ENCODE data around the gene CDK5RAP2. TPM values are rescaled to one million over a fixed set of nuclear protein-coding genes. Genes with fewer than 3 reads are reported as not detected.
"Not testable (repeated sequence)": the region's sequence is repeated elsewhere in the genome, so short reads cannot be mapped to it uniquely, and the experiment has no call there.

The CDK5RAP2 gene
- total and polyA plus RNA-seq, 2 experiments from 2014 or later: 23.9 to 30.9 TPM

GRCh38 chr9:120532475-120532874 is 47.5 kb downstream of the CDK5RAP2 start:
- Histone ChIP-seq H3K9me3 (ENCODE audit: low read depth) (no peaks in the 10 kb centered on the region), H3K27ac (peak overlapping the region; percentile 72), H2AFZ (no peak overlapping the region), H3K9me2 (replicated peaks; ENCODE audit: insufficient read depth) (no peaks in the 10 kb centered on the region), H3K27me3 (no peaks in the 10 kb centered on the region), H3K4me2 (no peak overlapping the region), H4K20me1 (ENCODE audit: insufficient read depth, poor library complexity, severe bottlenecking) (no peaks in the 10 kb centered on the region), H3K79me2 (no peaks in the 10 kb centered on the region), H3K4me1 (ENCODE audit: insufficient read depth) (peaks cover 10% of the 10 kb centered on the region), H3K4me3 (no peak overlapping the region), H3K36me3 (replicated peaks; ENCODE audit: insufficient read depth, low read depth) (no peaks in the 10 kb centered on the region)
- TF ChIP-seq CTCF (IDR thresholded peaks at IDR 0.05; ENCODE audit: poor library complexity): no peak
- no peak for TF ChIP-seq EZH2phosphoT487 (IDR thresholded peaks at IDR 0.05; ENCODE audit: low read depth, severe bottlenecking, unreplicated experiment)
- no peak for TF ChIP-seq EZH2 (IDR thresholded peaks at IDR 0.05; ENCODE audit: borderline replicate concordance)
- 88% methylated on average over 6 of the region's 6 CpGs for WGBS (ENCODE audit: low lambda C conversion rate, missing lambda C conversion rate)
- DNase-seq (ENCODE audit: low spot score): peak; percentile 59

GRCh38 chr9:120531683-120532300 is 48.2 kb downstream of the CDK5RAP2 start:
- Histone ChIP-seq H2AFZ (no peak overlapping the region), H3K4me1 (ENCODE audit: insufficient read depth) (peaks cover 10% of the 10 kb centered on the region), H3K79me2 (no peaks in the 10 kb centered on the region), H3K9me3 (ENCODE audit: low read depth) (no peaks in the 10 kb centered on the region), H3K9me2 (replicated peaks; ENCODE audit: insufficient read depth) (no peaks in the 10 kb centered on the region), H4K20me1 (ENCODE audit: insufficient read depth, poor library complexity, severe bottlenecking) (no peaks in the 10 kb centered on the region), H3K4me2 (no peak overlapping the region), H3K27me3 (no peaks in the 10 kb centered on the region), H3K36me3 (replicated peaks; ENCODE audit: insufficient read depth, low read depth) (no peaks in the 10 kb centered on the region), H3K4me3 (no peak overlapping the region), H3K27ac (peak overlapping the region; percentile 72)
- TF ChIP-seq CTCF (IDR thresholded peaks at IDR 0.05; ENCODE audit: poor library complexity) (peak; percentile 50), EZH2 (IDR thresholded peaks at IDR 0.05; ENCODE audit: borderline replicate concordance) (no peak)
- WGBS (ENCODE audit: low lambda C conversion rate, missing lambda C conversion rate): 63% methylated on average over 2 of the region's 2 CpGs
- DNase-seq (ENCODE audit: low spot score): peak; percentile 45

- WGBS (ENCODE audit: low lambda C conversion rate, missing lambda C conversion rate): 92% methylated on average over 5 of the region's 6 CpGs
- H3K36me3 ChIP-seq (replicated peaks; ENCODE audit: insufficient read depth, low read depth); H3K9me2 ChIP-seq (replicated peaks; ENCODE audit: insufficient read depth); H3K4me2 ChIP-seq; H2AFZ ChIP-seq; H3K27ac ChIP-seq; H4K20me1 ChIP-seq (ENCODE audit: insufficient read depth, poor library complexity, severe bottlenecking); H3K27me3 ChIP-seq; H3K4me1 ChIP-seq (ENCODE audit: insufficient read depth); H3K4me3 ChIP-seq; H3K79me2 ChIP-seq; DNase-seq (ENCODE audit: low spot score); H3K9me3 ChIP-seq (ENCODE audit: low read depth): not testable (repeated sequence)
Measured at GRCh38 chr9:120530220-120530832, 49.6 kb downstream of the CDK5RAP2 start.

GRCh38 chr9:120528829-120529228 is 51.1 kb downstream of the CDK5RAP2 start:
- Histone ChIP-seq H3K4me3 (no peak overlapping the region), H2AFZ (no peak overlapping the region), H3K9me3 (ENCODE audit: low read depth) (no peaks in the 10 kb centered on the region), H3K27ac (no peak overlapping the region), H3K27me3 (no peaks in the 10 kb centered on the region), H4K20me1 (ENCODE audit: insufficient read depth, poor library complexity, severe bottlenecking) (no peaks in the 10 kb centered on the region), H3K9me2 (replicated peaks; ENCODE audit: insufficient read depth) (no peaks in the 10 kb centered on the region), H3K79me2 (no peaks in the 10 kb centered on the region), H3K4me2 (no peak overlapping the region), H3K4me1 (ENCODE audit: insufficient read depth) (peaks cover 10% of the 10 kb centered on the region), H3K36me3 (replicated peaks; ENCODE audit: insufficient read depth, low read depth) (no peaks in the 10 kb centered on the region)
- whole genome bisulfite sequencing (ENCODE audit: low lambda C conversion rate, missing lambda C conversion rate): 80% methylated on average over 7 of the region's 7 CpGs
- no peak for DNase-seq (ENCODE audit: low spot score)
- TF ChIP-seq EZH2phosphoT487 (IDR thresholded peaks at IDR 0.05; ENCODE audit: low read depth, severe bottlenecking, unreplicated experiment) (no peak), CTCF (IDR thresholded peaks at IDR 0.05; ENCODE audit: poor library complexity) (no peak), EZH2 (IDR thresholded peaks at IDR 0.05; ENCODE audit: borderline replicate concordance) (no peak)
